Erythroblast (primary cell): Measurements from ENCODE around the gene AKAP8.
"Not testable (repeated sequence)": the region's sequence is repeated elsewhere in the genome, so short reads cannot be mapped to it uniquely, and the experiment has no call there.

Source experiments
- GATA1 ChIP-seq: IDR thresholded peaks from 2 replicates; pipeline ENCODE4 v1.6.1; 2011; ENCODE audit warnings: low read depth, mild to moderate bottlenecking, control low read depth, low read length, moderate library complexity
- POLR2A ChIP-seq: IDR thresholded peaks from 2 replicates; pipeline ENCODE4 v1.6.1; 2011; ENCODE audit warnings: mild to moderate bottlenecking, low read length

DNA sequence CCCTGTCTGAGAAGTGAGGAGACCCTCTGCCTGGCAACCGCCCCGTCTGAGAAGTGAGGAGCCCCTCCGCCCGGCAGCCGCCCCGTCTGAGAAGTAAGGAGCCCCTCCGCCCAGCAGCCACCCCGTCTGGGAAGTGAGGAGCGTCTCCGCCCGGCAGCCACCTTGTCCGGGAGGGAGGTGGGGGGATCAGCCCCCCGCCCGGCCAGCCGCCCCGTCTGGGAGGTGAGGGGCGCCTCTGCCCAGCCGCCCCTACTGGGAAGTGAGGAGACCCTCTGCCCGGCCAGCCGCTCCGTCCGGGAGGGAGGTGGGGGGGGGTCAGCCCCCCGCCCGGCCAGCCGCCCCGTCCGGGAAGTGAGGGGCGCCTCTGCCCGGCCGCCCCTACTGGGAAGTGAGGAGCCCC is 16.5 kb downstream of the AKAP8 start:
- TF ChIP-seq POLR2A, GATA1: not testable (repeated sequence)
